Measurements from ENCODE around the gene PCDH9. TPM values are rescaled to one million over a fixed set of nuclear protein-coding genes. Genes with fewer than 3 reads are reported as not detected.

PCDH9 gene
- total RNA-seq, 1 donor from 2014 or later = 9.8 TPM

DNA sequence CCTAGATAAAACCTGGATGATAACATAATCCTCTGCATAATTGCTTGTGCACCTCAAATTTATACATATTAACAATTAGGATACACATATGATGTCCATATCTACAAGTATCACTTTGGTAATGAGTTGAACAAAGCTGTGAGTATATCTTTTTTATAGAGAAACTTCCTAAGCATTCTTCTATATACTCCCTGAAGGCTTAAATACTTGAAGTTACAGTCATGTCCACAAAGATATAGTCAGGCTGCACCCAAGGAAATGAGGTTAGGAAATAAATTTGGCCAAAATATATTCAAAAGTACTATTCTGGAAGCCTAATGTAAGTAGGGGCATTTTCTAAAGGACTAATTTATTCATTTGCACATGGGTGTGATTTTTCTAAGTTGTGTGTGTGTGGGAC lies 761.5 kb downstream of the PCDH9 start:
- Mint-ChIP-seq H3K27ac (ENCODE audit: unreplicated experiment) (no peak overlapping the region), H3K4me3 (ENCODE audit: unreplicated experiment) (no peak overlapping the region)

GRCh38 chr13:66462187-66462586 lies 767.9 kb downstream of the PCDH9 start:
- TF ChIP-seq, protein P1, sequence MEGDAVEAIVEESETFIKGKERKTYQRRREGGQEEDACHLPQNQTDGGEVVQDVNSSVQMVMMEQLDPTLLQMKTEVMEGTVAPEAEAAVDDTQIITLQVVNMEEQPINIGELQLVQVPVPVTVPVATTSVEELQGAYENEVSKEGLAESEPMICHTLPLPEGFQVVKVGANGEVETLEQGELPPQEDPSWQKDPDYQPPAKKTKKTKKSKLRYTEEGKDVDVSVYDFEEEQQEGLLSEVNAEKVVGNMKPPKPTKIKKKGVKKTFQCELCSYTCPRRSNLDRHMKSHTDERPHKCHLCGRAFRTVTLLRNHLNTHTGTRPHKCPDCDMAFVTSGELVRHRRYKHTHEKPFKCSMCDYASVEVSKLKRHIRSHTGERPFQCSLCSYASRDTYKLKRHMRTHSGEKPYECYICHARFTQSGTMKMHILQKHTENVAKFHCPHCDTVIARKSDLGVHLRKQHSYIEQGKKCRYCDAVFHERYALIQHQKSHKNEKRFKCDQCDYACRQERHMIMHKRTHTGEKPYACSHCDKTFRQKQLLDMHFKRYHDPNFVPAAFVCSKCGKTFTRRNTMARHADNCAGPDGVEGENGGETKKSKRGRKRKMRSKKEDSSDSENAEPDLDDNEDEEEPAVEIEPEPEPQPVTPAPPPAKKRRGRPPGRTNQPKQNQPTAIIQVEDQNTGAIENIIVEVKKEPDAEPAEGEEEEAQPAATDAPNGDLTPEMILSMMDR (IDR thresholded peaks at IDR 0.05) = no peak
- DNase-seq (ENCODE audit: low spot score) = no peak
- no peaks in the 10 kb centered on the region for H3K9me3 Mint-ChIP-seq (ENCODE audit: low read depth)
- no peaks in the 10 kb centered on the region for H3K27me3 Mint-ChIP-seq (ENCODE audit: low read depth)
- H3K4me1 Mint-ChIP-seq (ENCODE audit: low read depth) = peaks cover 22% of the 10 kb centered on the region
- H3K4me3 Mint-ChIP-seq (ENCODE audit: unreplicated experiment) = no peak overlapping the region
- no peaks in the 10 kb centered on the region for H3K36me3 Mint-ChIP-seq (ENCODE audit: low read depth)
- no peak overlapping the region for H3K27ac Mint-ChIP-seq (ENCODE audit: unreplicated experiment)

More for the DNA sequence above, 761.5 kb downstream of the PCDH9 start:
- Mint-ChIP-seq H3K4me1 (ENCODE audit: low read depth) (peaks cover 4% of the 10 kb centered on the region), H3K36me3 (ENCODE audit: low read depth) (no peaks in the 10 kb centered on the region), H3K27me3 (ENCODE audit: low read depth) (no peaks in the 10 kb centered on the region), H3K9me3 (ENCODE audit: low read depth) (no peaks in the 10 kb centered on the region)
- TF ChIP-seq, protein P1 (IDR thresholded peaks at IDR 0.05) = no peak
- DNase-seq (ENCODE audit: low spot score) = no peak

- no peak for DNase-seq (ENCODE audit: low spot score)
Measured at GRCh38 chr13:66461021-66461420, 769.1 kb downstream of the PCDH9 start.

GRCh38 chr13:66459634-66460033 lies 770.5 kb downstream of the PCDH9 start:
- no peak overlapping the region for H3K4me3 Mint-ChIP-seq (ENCODE audit: unreplicated experiment)
- H3K36me3 Mint-ChIP-seq (ENCODE audit: low read depth) = no peaks in the 10 kb centered on the region
- no peaks in the 10 kb centered on the region for H3K9me3 Mint-ChIP-seq (ENCODE audit: low read depth)
- TF ChIP-seq, protein P1 (IDR thresholded peaks at IDR 0.05) = no peak
- no peak for DNase-seq (ENCODE audit: low spot score)
- H3K27ac Mint-ChIP-seq (ENCODE audit: unreplicated experiment) = no peak overlapping the region
- H3K27me3 Mint-ChIP-seq (ENCODE audit: low read depth) = no peaks in the 10 kb centered on the region
- H3K4me1 Mint-ChIP-seq (ENCODE audit: low read depth) = peaks cover 22% of the 10 kb centered on the region

More at GRCh38 chr13:66461021-66461420, 769.1 kb downstream of the PCDH9 start:
- H3K4me3 Mint-ChIP-seq (ENCODE audit: unreplicated experiment) = no peak overlapping the region
- no peak overlapping the region for H3K27ac Mint-ChIP-seq (ENCODE audit: unreplicated experiment)
- H3K9me3 Mint-ChIP-seq (ENCODE audit: low read depth) = no peaks in the 10 kb centered on the region
- no peaks in the 10 kb centered on the region for H3K27me3 Mint-ChIP-seq (ENCODE audit: low read depth)
- H3K4me1 Mint-ChIP-seq (ENCODE audit: low read depth) = peaks cover 22% of the 10 kb centered on the region
- TF ChIP-seq, protein P1 (IDR thresholded peaks at IDR 0.05) = no peak
- no peaks in the 10 kb centered on the region for H3K36me3 Mint-ChIP-seq (ENCODE audit: low read depth)

- H3K36me3 Mint-ChIP-seq (ENCODE audit: low read depth) = no peaks in the 10 kb centered on the region
- no peak overlapping the region for H3K27ac Mint-ChIP-seq (ENCODE audit: unreplicated experiment)
- H3K4me1 Mint-ChIP-seq (ENCODE audit: low read depth) = peaks cover 22% of the 10 kb centered on the region
- no peaks in the 10 kb centered on the region for H3K9me3 Mint-ChIP-seq (ENCODE audit: low read depth)
- no peaks in the 10 kb centered on the region for H3K27me3 Mint-ChIP-seq (ENCODE audit: low read depth)
- no peak for DNase-seq (ENCODE audit: low spot score)
- TF ChIP-seq, protein P1 (IDR thresholded peaks at IDR 0.05) = no peak
- H3K4me3 Mint-ChIP-seq (ENCODE audit: unreplicated experiment) = no peak overlapping the region
Measured at GRCh38 chr13:66459143-66459542, 771.0 kb downstream of the PCDH9 start.
